ENCODE data around the gene SASH1.

GRCh38 chr6:148455225-148455624, 112.6 kb downstream of the SASH1 start:
- no peak for TF ChIP-seq CTCF (IDR thresholded peaks at IDR 0.05; ENCODE audit: control extremely low read depth in 1 of 3, insufficient read depth in 1 of 3, low read depth in 1 of 3, low read length in 3 of 3)
- TF ChIP-seq CHD2 (IDR thresholded peaks at IDR 0.05; ENCODE audit: low read length) = no peak
- TF ChIP-seq YY1 (IDR thresholded peaks at IDR 0.05; ENCODE audit: low read depth, low read length) = no peak
- no peak for TF ChIP-seq GABPA (IDR thresholded peaks at IDR 0.05; ENCODE audit: borderline replicate concordance, insufficient read depth, low read length)
- no peak for TF ChIP-seq EZH2 (IDR thresholded peaks at IDR 0.05; ENCODE audit: low read depth, low read length, severe bottlenecking)
- TF ChIP-seq JUN (IDR thresholded peaks at IDR 0.05; ENCODE audit: low read depth, low read length) = no peak

Measured in H1 (cell line).